K562 (cell line): ENCODE measurements around the gene CCN5. TPM values are rescaled to one million over a fixed set of nuclear protein-coding genes. Genes with fewer than 3 reads are reported as not detected.
A peak's percentile ranks its signal among the peaks of the same experiment; 100 is the strongest.

Experiments used
- ATAC-seq: fragments of 200-7000 bp; cut with Tn5 transposase; 3 replicates; pipeline ENCODE4 v1.9.1; 2020; ENCODE audit warnings: moderate library complexity
- BruUV-seq: library from RNA; stranded (reverse); fragments of 400-500 nt; replicated peaks from 2 replicates; lab custom pipeline; 2021; lab: Mats Ljungman, UMichigan
- CTCF ChIA-PET: fragments of 300-600 bp; formaldehyde crosslinking; extraction: SDS; loops from one replicate; lab custom pipeline; 2021; ENCODE audit warnings: low intra/inter-chr PET ratio; lab: Yijun Ruan, JAX
- POLR2A ChIA-PET: fragments of 300-600, 350-650 bp; sonication (Branson Sonifier 250); formaldehyde crosslinking; extraction: SDS; loops from one replicate; lab custom pipeline; 2021; ENCODE audit warnings: antibody characterized with exemption, inconsistent platforms; lab: Yijun Ruan, JAX
- DNase-seq, 4 experiments: peaks; one replicate each; pipeline versions ENCODE4 v3.0.0 to v3.0.0-alpha.2; 2011 to 2018; ENCODE audit warnings: low spot score in 3 of 4, mixed read lengths in 3 of 4; ENCODE audit errors: extremely low read depth in 1 of 4
- FAIRE-seq: peaks from 2 replicates; lab custom pipeline; 2011; peaks lifted over from hg19 to GRCh38; lab: Jason Lieb, UNC
- H2AFZ ChIP-seq: 2 replicates; pipeline ENCODE4 v1.6.0; 2011; ENCODE audit warnings: low read depth, low read length, control low read depth, inconsistent platforms
- H3K27ac ChIP-seq: fragments of 200-600 bp; 3 replicates; pipeline ENCODE4 v1.8.0; 2011; ENCODE audit warnings: low read depth, mild to moderate bottlenecking, control low read depth, inconsistent platforms, low read length, moderate library complexity, mixed read lengths; ENCODE audit errors: extremely low read depth
- H3K27me3 ChIP-seq, 2 experiments: fragments of 300-600 bp in 1 of 2; 2 replicates in 1 of 2; 3 replicates in 1 of 2; pipeline versions ENCODE4 v1.6.0 to v1.8.0; 2011; ENCODE audit warnings: inconsistent platforms in 2 of 2, low read length in 2 of 2, mild to moderate bottlenecking in 1 of 2, mixed read lengths in 1 of 2, moderate library complexity in 1 of 2; ENCODE audit not compliant: control insufficient read depth in 2 of 2, insufficient read depth in 2 of 2
- H3K36me3 ChIP-seq: fragments of 300-600 bp; 3 replicates; pipeline ENCODE4 v1.8.0; 2011; ENCODE audit warnings: mild to moderate bottlenecking, low read length, inconsistent platforms; ENCODE audit not compliant: control insufficient read depth, insufficient read depth
- H3K4me1 ChIP-seq, 2 experiments: fragments of 200-600 bp in 1 of 2; replicated peaks in 1 of 2; 2 replicates in 1 of 2; 3 replicates in 1 of 2; pipeline versions ENCODE4 v1.5.1 to v1.8.0; 2011; ENCODE audit warnings: inconsistent platforms in 2 of 2, low read length in 2 of 2, mild to moderate bottlenecking in 1 of 2, mixed read lengths in 1 of 2, moderate library complexity in 1 of 2; ENCODE audit not compliant: control insufficient read depth in 2 of 2, insufficient read depth in 2 of 2
- H3K4me2 ChIP-seq: 2 replicates; pipeline ENCODE4 v1.6.1; 2011; ENCODE audit warnings: low read length, control low read depth, inconsistent platforms, mixed read lengths; ENCODE audit not compliant: insufficient read depth
- H3K4me3 ChIP-seq: fragments of 200-600 bp; sonication (generic), shearing (Covaris generic); 2 replicates; pipeline ENCODE4 v1.5.1; 2016; ENCODE audit warnings: control low read depth, inconsistent platforms
- H3K79me2 ChIP-seq: fragments of 200-600 bp; 3 replicates; pipeline ENCODE4 v1.8.0; 2011; ENCODE audit warnings: low read length, inconsistent platforms; ENCODE audit not compliant: control insufficient read depth, insufficient read depth
- H3K9ac ChIP-seq, 2 experiments: 2 replicates each; pipeline versions ENCODE4 v1.6.0 to v1.6.1; 2011; ENCODE audit warnings: low read depth in 2 of 2, low read length in 2 of 2, control low read depth in 1 of 2, inconsistent platforms in 1 of 2, mild to moderate bottlenecking in 1 of 2, mixed read lengths in 1 of 2; ENCODE audit not compliant: insufficient read depth in 1 of 2
- H3K9me1 ChIP-seq: one replicate; pipeline ENCODE4 v1.6.0; 2011; ENCODE audit warnings: inconsistent platforms, mild to moderate bottlenecking, low read length, moderate library complexity; ENCODE audit not compliant: control insufficient read depth, insufficient read depth
- H3K9me3 ChIP-seq: replicated peaks from 2 replicates; pipeline ENCODE4 v1.5.1; 2011; ENCODE audit warnings: low read depth, low read length, inconsistent platforms; ENCODE audit not compliant: control insufficient read depth, insufficient read depth
- H4K20me1 ChIP-seq: replicated peaks from 2 replicates; pipeline ENCODE4 v1.6.1; 2011; ENCODE audit warnings: low read length, inconsistent platforms, mixed read lengths; ENCODE audit not compliant: control insufficient read depth, insufficient read depth
- BDP1 ChIP-seq: IDR thresholded peaks from 3 replicates; pipeline ENCODE4 v1.6.1; 2011; ENCODE audit not compliant: insufficient read length, insufficient read depth
- CTCFL ChIP-seq: IDR thresholded peaks from 2 replicates; pipeline ENCODE4 v1.6.1; 2011; ENCODE audit warnings: borderline replicate concordance, low read depth, mild to moderate bottlenecking, moderate library complexity, low read length; ENCODE audit not compliant: insufficient read depth, poor library complexity, severe bottlenecking
- NCOA2 ChIP-seq, 2 experiments: fragments of 450-650 bp; IDR thresholded peaks; 2 replicates each; pipeline ENCODE4 v1.6.1; 2018; ENCODE audit warnings: mild to moderate bottlenecking in 2 of 2, moderate library complexity in 1 of 2; ENCODE audit not compliant: partially characterized antibody in 2 of 2
- RAD21 ChIP-seq, 2 experiments: fragments of 250-450 bp in 1 of 2; fragments of 450-650 bp in 1 of 2; sonication (Bioruptor Pico) in 1 of 2; formaldehyde crosslinking in 1 of 2; IDR thresholded peaks in 1 of 2; conservative IDR thresholded peaks in 1 of 2; 2 replicates each; pipeline versions ENCODE4 v1.4.0 to v1.8.0; 2020 to 2022; ENCODE audit warnings: mild to moderate bottlenecking in 2 of 2, moderate library complexity in 1 of 2
- TFAP4 ChIP-seq: sonication (generic); formaldehyde crosslinking; IDR thresholded peaks from 2 replicates; pipeline ENCODE4 v1.8.0; 2022; ENCODE audit warnings: missing genetic modification reagents, mild to moderate bottlenecking, moderate library complexity, borderline replicate concordance
- ZBTB8A ChIP-seq: fragments of 450-650 bp; IDR thresholded peaks from 2 replicates; pipeline ENCODE4 v1.6.1; 2018; ENCODE audit warnings: mild to moderate bottlenecking, moderate library complexity; ENCODE audit not compliant: partially characterized antibody
- ZKSCAN1 ChIP-seq: fragments of 150-350 bp; IDR thresholded peaks from 2 replicates; pipeline ENCODE4 v1.6.1; 2016; ENCODE audit warnings: low read depth, low read length
- ZNF12 ChIP-seq: sonication (generic); formaldehyde crosslinking; IDR thresholded peaks from 2 replicates; pipeline ENCODE4 v1.4.0; 2020; ENCODE audit warnings: mild to moderate bottlenecking, missing genetic modification reagents
- WGBS: fragments of 100-300 bp; shearing (Covaris generic); methylation state at CpG from one replicate; pipeline ENCODE4 v1.1.6; 2016; ENCODE audit warnings: low coverage, mixed read lengths; ENCODE audit not compliant: insufficient coverage; ENCODE audit errors: missing lambda C conversion rate; 5-methylcytosine and 5-hydroxymethylcytosine counted together
- in situ Hi-C: fragments of 300-500 bp; cut with MboI; formaldehyde crosslinking; loops from 4 replicates; pipeline ENCODE4 v1.15.0; 2018; ENCODE audit warnings: inconsistent platforms, mixed read lengths
- intact Hi-C: fragments of 100-400 bp; cut with micrococcal nuclease; formaldehyde crosslinking; loops from 2 replicates; pipeline ENCODE4 v1.14.2; 2022
- polyA plus RNA-seq, 8 experiments: library from polyadenylated mRNA; depleted of rRNA in 4 of 8; stranded (reverse) in 5 of 8; unstranded in 3 of 8; fragments of >200 nt; fragmentation: Nextera tagmentation in 2 of 8; fragmentation: Illumina TruSeq in 1 of 8; extraction: Ambion mirVana in 2 of 8; extraction: Trizol in 1 of 8; gene quantifications; 2 replicates each; pipeline versions ENCODE4 v1.2.1 to v1.2.3, GENCODE V29; 2011 to 2014; ENCODE audit warnings: inconsistent platforms in 1 of 8, missing spikeins in 1 of 8
- total RNA-seq, 7 experiments: library from RNA; depleted of rRNA in 6 of 7; stranded (reverse); fragments of >200 nt in 6 of 7; fragmentation: Illumina TruSeq in 2 of 7; extraction: Trizol in 2 of 7; gene quantifications; 2 replicates each; pipeline versions ENCODE4 v1.2.1 to v1.2.3, GENCODE V29; 2011 to 2021; ENCODE audit warnings: low replicate concordance in 1 of 7
- TF ChIP-seq, protein P1 (sequence below), 3 experiments: IDR thresholded peaks in 2 of 3; conservative IDR thresholded peaks in 1 of 3; 2 replicates each; pipeline ENCODE4 v1.5.1; 2011 to 2012; ENCODE audit warnings: low read length in 3 of 3, mild to moderate bottlenecking in 3 of 3, control low read depth in 2 of 3, improper control_type of control experiment in 1 of 3, inconsistent platforms in 1 of 3, low read depth in 1 of 3, mixed read lengths in 1 of 3, moderate library complexity in 1 of 3; ENCODE audit not compliant: insufficient read depth in 2 of 3

Gene CCN5
- total and polyA plus RNA-seq, 9 of the 15 experiments (the other 6 are each of a cell fraction or from before 2014, with no cell fraction given) = not detected

GRCh38 chr20:44695674-44696300 lies 19.4 kb upstream of the CCN5 start:
- intact Hi-C loops = no loop called here
- peaks cover 4% of the 10 kb centered on the region for H3K9me3 ChIP-seq
- no peak overlapping the region for H3K27ac ChIP-seq
- H3K4me2 ChIP-seq = no peak overlapping the region
- ChIA-PET POLR2A (no interaction called here), CTCF (no interaction called here)
- ATAC-seq (no peak), DNase-seq (no peak), FAIRE-seq (no peak)
- no peaks in the 10 kb centered on the region for H3K36me3 ChIP-seq
- no peaks in the 10 kb centered on the region for H3K4me1 ChIP-seq
- H3K79me2 ChIP-seq = no peaks in the 10 kb centered on the region
- H3K27me3 ChIP-seq = peaks cover 22 to 33% of the 10 kb centered on the region in 2 experiments; a peak in 3 of 5 replicates
- no peaks in the 10 kb centered on the region for H4K20me1 ChIP-seq
- H2AFZ ChIP-seq = no peak overlapping the region
- H3K4me3 ChIP-seq = no peak overlapping the region
- no peak overlapping the region for H3K9ac ChIP-seq
- in situ Hi-C loops = no loop called here
- H3K9me1 ChIP-seq = no peaks in the 10 kb centered on the region
- TF ChIP-seq NCOA2 (IDR thresholded peaks at IDR 0.05; ENCODE audit: partially characterized antibody in 2 of 2) = peak in 1 of 2 experiments; percentile 78
- no peak for TF ChIP-seq ZBTB8A
- no TSS peak for BruUV-seq

GRCh38 chr20:44696315-44696714 lies 18.9 kb upstream of the CCN5 start:
- peaks cover 4% of the 10 kb centered on the region for H3K9me3 ChIP-seq
- FAIRE-seq (no peak), ATAC-seq (peak; percentile 75), DNase-seq (peak in 1 of 4 experiments; percentile 17)
- in situ Hi-C loops = no loop called here
- intact Hi-C loops = no loop called here
- no peak overlapping the region for H3K9ac ChIP-seq
- ChIA-PET CTCF (no interaction called here), POLR2A (no interaction called here)
- WGBS = 0% methylated on average over 3 of the region's 3 CpGs
- no peaks in the 10 kb centered on the region for H3K9me1 ChIP-seq
- H4K20me1 ChIP-seq = no peaks in the 10 kb centered on the region
- H3K4me1 ChIP-seq = no peaks in the 10 kb centered on the region
- no peak overlapping the region for H2AFZ ChIP-seq
- no peak overlapping the region for H3K4me2 ChIP-seq
- no peak overlapping the region for H3K4me3 ChIP-seq
- H3K36me3 ChIP-seq = no peaks in the 10 kb centered on the region
- H3K79me2 ChIP-seq = no peaks in the 10 kb centered on the region
- peaks cover 24 to 35% of the 10 kb centered on the region in 2 experiments; a peak in 3 of 5 replicates for H3K27me3 ChIP-seq
- no TSS peak for BruUV-seq
- H3K27ac ChIP-seq = no peak overlapping the region
- TF ChIP-seq ZNF12 (CRISPR knock-in tag) = peak; percentile 100
- peak; percentile 78 for TF ChIP-seq CTCFL
- TF ChIP-seq RAD21 (CRISPR knock-in tag; conservative IDR thresholded peaks at IDR 0.05 in 1 of 2, IDR thresholded peaks at IDR 0.05 in 1 of 2) = 0 out of 4 replicates have a peak, but pooled peaks of 1 of the 2 experiments have one; percentile 11
- 0 out of 2 replicates have a peak, but pooled peaks have one; percentile 28 for TF ChIP-seq ZKSCAN1
- TF ChIP-seq, protein P1, sequence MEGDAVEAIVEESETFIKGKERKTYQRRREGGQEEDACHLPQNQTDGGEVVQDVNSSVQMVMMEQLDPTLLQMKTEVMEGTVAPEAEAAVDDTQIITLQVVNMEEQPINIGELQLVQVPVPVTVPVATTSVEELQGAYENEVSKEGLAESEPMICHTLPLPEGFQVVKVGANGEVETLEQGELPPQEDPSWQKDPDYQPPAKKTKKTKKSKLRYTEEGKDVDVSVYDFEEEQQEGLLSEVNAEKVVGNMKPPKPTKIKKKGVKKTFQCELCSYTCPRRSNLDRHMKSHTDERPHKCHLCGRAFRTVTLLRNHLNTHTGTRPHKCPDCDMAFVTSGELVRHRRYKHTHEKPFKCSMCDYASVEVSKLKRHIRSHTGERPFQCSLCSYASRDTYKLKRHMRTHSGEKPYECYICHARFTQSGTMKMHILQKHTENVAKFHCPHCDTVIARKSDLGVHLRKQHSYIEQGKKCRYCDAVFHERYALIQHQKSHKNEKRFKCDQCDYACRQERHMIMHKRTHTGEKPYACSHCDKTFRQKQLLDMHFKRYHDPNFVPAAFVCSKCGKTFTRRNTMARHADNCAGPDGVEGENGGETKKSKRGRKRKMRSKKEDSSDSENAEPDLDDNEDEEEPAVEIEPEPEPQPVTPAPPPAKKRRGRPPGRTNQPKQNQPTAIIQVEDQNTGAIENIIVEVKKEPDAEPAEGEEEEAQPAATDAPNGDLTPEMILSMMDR (IDR thresholded peaks at IDR 0.05 in 2 of 3, conservative IDR thresholded peaks at IDR 0.05 in 1 of 3; ENCODE audit: insufficient read depth in 2 of 3, low read depth in 1 of 3, low read length in 3 of 3) = peak; percentile 32 to 46 (median 35); a peak in 5 of 6 replicates
- no peak for TF ChIP-seq BDP1
- TF ChIP-seq TFAP4 (CRISPR knock-in tag) = peak; percentile 46; the same call in 1 of the 2 replicates
